GM18861 (cell line): ENCODE measurements around the gene CLRN2.
"Not testable (repeated sequence)": the region's sequence is repeated elsewhere in the genome, so short reads cannot be mapped to it uniquely, and the experiment has no call there.

Source experiments
- ATAC-seq: cut with Tn5 transposase; IDR thresholded peaks from one replicate; pipeline ENCODE4 v1.9.1; 2021; ENCODE audit not compliant: unreplicated experiment

CLRN2 gene

GRCh38 chr4:17502756-17503155 lies 12.2 kb upstream of the CLRN2 start:
- ATAC-seq: no peak

DNA sequence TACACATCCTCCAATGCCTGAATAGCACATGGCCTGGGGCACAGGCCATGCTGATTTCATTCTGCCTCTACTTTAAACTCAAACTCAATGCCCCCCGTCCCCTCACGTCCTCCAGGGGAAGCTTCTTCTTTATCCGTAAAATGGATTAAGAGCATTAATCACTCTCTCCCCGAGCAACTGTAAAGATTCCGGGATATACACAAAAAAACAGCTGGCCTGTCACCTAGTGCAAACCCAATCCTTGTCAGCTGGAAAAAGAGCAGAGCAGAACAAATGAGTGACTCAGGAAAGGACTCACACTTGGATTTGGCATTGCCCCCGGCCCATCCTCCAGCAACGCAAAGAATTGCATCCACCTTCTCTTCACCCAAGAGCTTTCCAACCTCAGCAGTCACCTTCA lies 10.9 kb upstream of the CLRN2 start:
- ATAC-seq: no peak

DNA sequence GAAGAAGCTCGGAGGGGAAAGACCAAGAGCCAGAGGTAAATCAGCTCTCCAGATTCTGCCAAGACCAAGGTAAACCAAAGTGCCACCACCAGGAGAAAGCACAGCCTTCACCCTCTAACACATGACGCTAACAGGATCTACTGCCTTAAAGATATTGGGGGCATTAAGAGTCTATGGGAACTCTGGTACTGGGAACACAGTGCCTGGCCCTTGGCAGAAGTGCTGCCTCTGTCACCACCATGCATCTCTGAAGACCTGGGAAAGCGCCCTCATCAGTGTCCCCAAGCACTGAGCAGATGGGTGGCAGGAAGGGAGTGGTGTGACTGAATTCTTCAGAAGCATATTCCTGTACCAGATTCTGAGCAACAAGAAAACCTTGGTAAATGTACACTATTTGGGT lies 4.4 kb upstream of the CLRN2 start:
- ATAC-seq: no peak

DNA sequence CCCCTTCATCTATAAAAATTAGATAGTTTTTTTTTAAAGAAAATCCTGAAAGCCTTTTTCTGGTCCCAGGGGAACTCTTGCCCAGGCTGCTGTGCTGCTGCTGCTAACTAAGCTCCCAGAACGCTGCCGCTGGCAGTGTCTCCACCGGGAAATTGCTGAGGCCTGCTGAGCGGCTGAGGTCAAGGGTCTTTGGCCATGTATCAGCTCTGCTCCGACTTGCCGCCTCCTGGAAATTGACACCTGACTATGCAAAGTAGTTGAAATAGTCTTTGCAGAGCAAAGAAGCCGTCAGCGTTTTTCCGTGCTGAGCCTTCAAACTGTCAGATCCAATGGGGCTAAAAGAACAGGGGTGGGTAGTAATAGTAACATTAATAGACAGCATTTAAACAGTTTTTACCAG lies 3.9 kb upstream of the CLRN2 start:
- no peak for ATAC-seq

DNA sequence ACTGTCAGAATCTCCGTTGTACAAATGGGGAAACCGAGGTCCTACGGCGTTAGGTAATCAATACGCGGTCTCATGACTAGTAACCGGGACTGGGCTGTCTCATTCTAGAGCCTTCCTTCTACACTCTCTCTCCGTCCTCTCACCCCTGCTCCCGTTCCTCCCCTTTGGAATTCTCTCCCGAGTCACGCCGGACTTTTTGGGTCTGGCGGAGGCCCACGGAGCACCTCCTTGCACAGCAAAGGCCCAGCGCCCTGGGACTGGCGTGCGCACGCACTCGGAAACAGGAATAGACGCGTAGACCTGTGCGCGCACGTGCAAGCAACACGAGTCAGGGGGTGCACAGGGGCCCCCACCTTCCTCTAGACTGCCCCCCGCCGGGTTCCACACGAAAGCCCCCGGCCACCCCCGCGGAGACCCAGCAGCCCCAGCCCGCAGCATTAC lies 3.4 kb upstream of the CLRN2 start:
- ATAC-seq: peak; percentile 25

- peak; percentile 98 for ATAC-seq
Observed at GRCh38 chr4:17511950-17512795, 2.8 kb upstream of the CLRN2 start, which contains the start of gene QDPR. Gene QDPR, minus strand, starts transcription at chr4:17512090. Its CDS starts 36 bp downstream, at chr4:17512054.

DNA sequence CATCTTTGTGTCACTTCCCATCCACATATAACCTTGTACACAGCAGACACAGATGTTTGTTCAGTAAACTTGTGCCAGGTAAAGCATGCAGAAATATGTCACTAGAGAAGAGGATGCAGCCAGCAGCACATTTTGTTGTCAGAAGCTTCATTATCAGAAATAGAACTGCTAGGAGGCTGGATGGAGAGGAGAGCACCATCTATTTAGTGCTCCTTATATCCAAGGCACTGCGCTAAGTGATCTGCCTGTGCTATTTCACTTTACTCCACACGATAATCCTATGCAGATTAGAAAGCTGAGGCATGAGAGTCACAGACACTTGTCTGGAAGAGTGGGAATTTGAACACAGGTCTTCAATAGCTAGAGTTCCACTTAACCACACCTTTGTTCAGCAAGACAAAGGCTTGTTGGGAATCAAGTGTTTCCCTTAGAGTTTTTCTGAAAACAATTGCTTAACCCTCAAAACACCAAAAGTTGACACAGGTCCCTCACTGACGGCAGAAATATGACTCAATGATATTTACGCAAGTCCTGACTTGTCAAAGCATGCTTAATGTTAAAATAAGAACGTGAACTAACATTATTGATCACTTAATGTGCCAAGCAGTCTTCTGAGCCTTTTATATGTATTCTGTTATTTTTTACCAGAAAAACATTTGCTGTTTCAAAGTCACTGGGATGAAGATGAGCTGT lies 1.8 kb upstream of the CLRN2 start:
- ATAC-seq: no peak

DNA sequence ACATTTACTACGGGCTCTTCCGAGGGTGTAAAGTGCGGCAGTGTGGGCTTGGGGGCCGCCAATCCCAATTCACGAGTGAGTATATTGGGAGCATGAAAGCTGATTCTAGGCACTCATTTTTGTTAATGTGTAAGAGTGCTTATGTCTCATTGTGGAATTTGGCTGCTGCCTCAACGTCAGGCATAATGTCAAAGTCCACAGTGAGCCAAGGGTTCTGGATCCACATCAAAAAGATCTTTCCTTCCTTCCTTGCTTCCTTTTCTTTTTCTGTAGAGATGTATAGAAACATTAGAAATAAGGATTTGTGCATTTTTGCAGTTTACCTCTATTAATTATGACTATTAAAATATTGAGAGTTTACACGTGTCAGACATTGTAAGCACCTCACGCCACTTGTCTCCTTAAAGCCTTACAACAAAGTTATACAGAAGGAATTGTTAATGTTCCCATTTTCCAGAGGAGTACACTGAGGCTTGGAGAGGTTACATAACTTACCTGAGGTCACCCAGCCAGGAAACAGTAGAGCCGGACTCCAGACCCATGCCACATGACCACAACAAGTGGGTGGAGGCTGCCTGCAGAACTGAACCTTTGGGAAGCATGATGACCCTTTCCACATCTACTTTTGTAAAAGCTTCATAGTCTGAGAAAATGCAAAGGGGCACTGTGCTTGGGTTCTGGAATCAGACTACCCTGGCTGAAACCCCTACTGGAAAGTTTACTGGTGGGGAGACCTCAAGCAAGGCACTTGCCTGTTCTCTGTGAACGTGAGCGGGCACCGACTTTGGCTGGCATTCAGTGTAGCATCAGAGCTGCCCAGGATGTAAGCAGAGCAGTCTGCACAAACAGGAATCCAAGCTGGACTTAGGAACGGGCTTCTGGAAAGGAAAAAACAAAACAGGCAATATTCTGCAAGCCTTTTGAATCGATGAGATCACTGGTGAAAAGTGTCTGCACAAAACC lies 761 bp downstream of the CLRN2 start:
- no peak for ATAC-seq

DNA sequence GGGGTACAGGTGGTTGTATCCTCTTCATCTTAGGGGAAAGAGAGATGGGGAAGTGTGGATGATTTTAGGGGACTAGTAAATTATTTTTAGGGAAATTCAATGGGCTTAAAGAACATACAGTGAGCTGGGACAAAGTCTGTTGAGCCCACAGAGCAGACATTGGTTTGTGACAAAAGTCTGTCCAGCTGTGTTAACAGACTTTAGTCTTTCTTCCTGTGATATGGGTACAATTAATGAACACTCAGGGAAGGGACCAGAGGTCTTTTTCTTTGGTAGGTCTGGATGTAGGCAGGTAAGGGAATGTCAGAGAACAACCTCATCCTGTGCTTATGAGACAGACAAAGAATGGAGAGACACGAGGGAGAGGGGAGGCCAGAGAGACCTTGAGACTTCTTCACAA lies 2.0 kb downstream of the CLRN2 start:
- ATAC-seq: no peak

DNA sequence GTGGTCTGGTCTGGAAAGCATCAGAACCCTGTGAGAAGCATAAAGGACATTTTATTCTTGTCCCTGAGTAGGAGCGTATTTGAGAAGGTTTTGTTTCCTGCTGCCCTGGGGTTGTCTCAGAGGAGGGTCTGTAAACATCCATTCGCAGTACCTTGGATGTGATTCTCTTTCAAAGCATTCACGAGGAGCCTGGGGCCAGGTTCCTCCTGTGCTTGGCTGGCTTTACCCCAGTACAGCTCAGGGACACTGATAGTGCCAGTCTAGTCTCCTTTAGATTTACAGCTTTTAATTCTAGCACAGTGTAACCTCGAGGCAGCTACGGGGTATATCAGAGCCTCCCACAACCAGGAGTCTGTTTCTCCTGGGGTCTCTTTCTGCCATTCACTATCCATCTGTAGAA lies 2.7 kb downstream of the CLRN2 start:
- no peak for ATAC-seq

DNA sequence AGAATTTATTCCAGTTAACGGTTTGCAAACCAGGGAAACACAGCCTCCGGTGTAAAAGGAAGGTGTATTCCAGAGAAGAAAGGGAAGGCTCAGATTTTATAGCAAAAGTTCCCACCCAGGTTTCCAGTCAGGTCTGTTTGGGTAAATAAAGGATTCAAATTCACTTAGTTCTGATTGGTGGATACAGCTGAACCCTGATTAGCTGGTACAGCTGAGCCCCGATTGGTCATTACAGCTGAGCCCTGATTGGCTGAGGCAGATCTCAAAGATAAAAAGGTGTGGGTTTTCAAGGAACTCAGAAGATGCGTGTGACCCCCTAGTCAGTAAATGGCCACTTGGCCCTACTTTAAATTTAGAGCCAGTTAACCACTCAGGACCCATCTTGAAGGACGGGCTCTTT lies 6.6 kb downstream of the CLRN2 start:
- no peak for ATAC-seq

- ATAC-seq: no peak
Observed at GRCh38 chr4:17523662-17524061, 8.7 kb downstream of the CLRN2 start.

DNA sequence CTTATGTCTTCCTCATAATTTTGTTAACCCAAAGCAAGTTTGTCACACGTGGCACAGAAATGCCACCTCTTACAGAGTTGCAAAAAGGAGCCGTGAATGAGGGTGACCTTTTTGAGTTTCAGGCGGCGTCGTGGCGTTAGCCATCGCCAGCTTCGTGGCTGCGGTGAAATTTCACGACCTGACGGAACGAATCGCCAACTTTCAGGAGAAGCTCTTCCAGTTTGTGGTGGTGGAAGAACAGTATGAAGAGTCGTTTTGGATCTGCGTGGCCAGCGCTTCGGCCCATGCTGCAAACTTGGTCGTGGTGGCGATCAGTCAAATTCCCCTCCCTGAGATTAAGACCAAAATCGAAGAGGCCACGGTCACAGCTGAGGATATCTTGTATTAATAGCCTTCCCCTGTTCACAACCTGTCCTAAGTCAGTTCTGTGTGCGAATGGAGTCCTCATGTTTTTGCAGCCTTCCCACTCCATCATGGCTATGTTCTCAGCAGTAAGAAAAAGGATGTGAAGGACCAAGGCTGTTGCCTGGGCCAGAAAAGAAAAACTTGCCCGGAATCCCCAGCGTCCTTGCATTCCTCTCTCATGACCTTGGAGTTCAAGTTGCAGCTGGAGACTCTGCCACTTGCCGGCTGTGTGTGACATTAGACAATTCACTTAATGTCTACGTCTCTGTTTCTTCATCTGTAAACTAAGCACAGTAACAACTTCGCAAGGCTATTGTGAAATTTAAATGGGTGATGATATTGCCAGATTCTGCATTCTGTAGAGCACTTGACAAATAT lies 11.9 kb downstream of the CLRN2 start:
- no peak for ATAC-seq

- no peak for ATAC-seq
Observed at GRCh38 chr4:17528551-17529165, 13.7 kb downstream of the CLRN2 start.

GRCh38 chr4:17531538-17532285 lies 16.7 kb downstream of the CLRN2 start:
- ATAC-seq: no peak

- ATAC-seq: no peak
Observed at GRCh38 chr4:17534705-17535104, 19.7 kb downstream of the CLRN2 start.

DNA sequence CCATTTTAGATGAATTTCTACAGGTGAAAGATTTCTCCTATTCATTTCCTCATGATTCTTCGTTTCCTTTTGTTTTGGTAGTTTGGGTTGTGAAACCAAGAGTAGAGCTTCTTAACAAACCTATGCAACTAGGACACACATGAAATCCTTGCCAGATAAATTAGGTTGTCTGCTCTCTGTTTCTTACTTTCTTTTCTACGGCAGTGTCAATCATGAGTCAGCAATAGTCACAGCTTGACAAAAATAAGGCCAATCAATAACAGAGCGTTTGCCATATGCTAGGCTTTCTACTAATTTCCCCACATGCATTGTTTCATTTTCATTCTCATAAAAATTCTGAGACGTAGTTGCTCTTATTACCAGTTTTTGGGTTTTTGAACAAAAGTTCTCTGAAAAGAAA lies 20.3 kb downstream of the CLRN2 start:
- ATAC-seq: no peak

DNA sequence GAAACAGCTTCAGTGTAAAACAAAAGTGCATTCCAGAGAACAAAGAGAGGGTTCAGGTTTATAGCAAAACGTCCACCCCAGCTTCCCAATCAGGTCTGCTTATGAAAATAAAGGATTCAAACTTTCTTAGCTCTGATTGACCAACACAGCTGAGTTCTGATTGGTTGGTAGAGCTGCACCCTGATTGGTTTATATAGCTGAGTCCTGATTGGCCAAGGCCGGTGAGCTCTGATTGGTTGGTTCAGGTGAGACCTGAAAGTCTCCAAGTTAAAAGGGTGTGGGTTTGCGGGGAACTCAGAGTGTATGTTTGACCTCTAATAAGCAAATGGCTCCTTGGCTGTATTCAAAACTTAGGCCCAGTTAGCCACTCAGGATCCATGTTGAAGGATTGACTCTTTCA lies 20.9 kb downstream of the CLRN2 start:
- no peak for ATAC-seq

- not testable (repeated sequence) for ATAC-seq
Observed at GRCh38 chr4:17537060-17537459, 22.1 kb downstream of the CLRN2 start.
